HEK293 (cell line): ENCODE measurements around the gene GNG4.
"Not testable (repeated sequence)": the region's sequence is repeated elsewhere in the genome, so short reads cannot be mapped to it uniquely, and the experiment has no call there.

ENCODE experiments used
- CTCF ChIA-PET: fragments of 350-600 bp; formaldehyde crosslinking; extraction: SDS; loops from one replicate; lab custom pipeline; 2021; ENCODE audit warnings: antibody characterized with exemption; lab: Yijun Ruan, JAX
- POLR2A ChIA-PET: fragments of 300-600 bp; formaldehyde crosslinking; extraction: SDS; loops from one replicate; lab custom pipeline; 2020; ENCODE audit warnings: antibody characterized with exemption, inconsistent platforms; lab: Yijun Ruan, JAX
- H3K27ac ChIP-seq: fragments of 200-500 bp; sonication (Bioruptor generic); 2 replicates; pipeline ENCODE4 v1.5.1; 2014; ENCODE audit warnings: low read depth, low read length, control low read depth, inconsistent platforms; ENCODE audit errors: extremely low read depth
- H3K36me3 ChIP-seq, 2 experiments: fragments of 200-500 bp in 1 of 2; sonication (Bioruptor generic) in 1 of 2; 1 replicate in 1 of 2; 2 replicates in 1 of 2; pipeline ENCODE4 v1.5.1; 2014 to 2017; ENCODE audit warnings: inconsistent platforms in 2 of 2, low read length in 2 of 2; ENCODE audit not compliant: control insufficient read depth in 2 of 2, insufficient read depth in 1 of 2
- H3K4me1 ChIP-seq: fragments of 200-500 bp; sonication (Bioruptor generic); 2 replicates; pipeline ENCODE4 v1.5.1; 2014; ENCODE audit warnings: mild to moderate bottlenecking, low read length, inconsistent platforms; ENCODE audit not compliant: control insufficient read depth, insufficient read depth
- H3K4me3 ChIP-seq: 2 replicates; pipeline ENCODE4 v1.5.1; 2011; ENCODE audit warnings: low read depth, mild to moderate bottlenecking, control low read depth, low read length, moderate library complexity
- H3K9me3 ChIP-seq: fragments of 200-500 bp; sonication (Bioruptor generic); 2 replicates; pipeline ENCODE4 v1.5.1; 2014; ENCODE audit warnings: low read depth, low read length, inconsistent platforms; ENCODE audit not compliant: control insufficient read depth, insufficient read depth
- FEZF1 ChIP-seq: fragments of 450-650 bp; formaldehyde crosslinking; IDR thresholded peaks from 2 replicates; pipeline ENCODE4 v1.5.1; 2016; ENCODE audit warnings: missing biosample characterization, missing genetic modification characterization
- GLIS2 ChIP-seq: fragments of 450-650 bp; formaldehyde crosslinking; IDR thresholded peaks from 2 replicates; pipeline ENCODE4 v1.5.1; 2016; ENCODE audit warnings: missing biosample characterization, missing genetic modification characterization
- YY2 ChIP-seq: fragments of 450-650 bp; formaldehyde crosslinking; IDR thresholded peaks from 2 replicates; pipeline ENCODE4 v1.5.1; 2016; ENCODE audit warnings: missing biosample characterization, missing genetic modification characterization
- ZBTB17 ChIP-seq: fragments of 450-650 bp; formaldehyde crosslinking; IDR thresholded peaks from 2 replicates; pipeline ENCODE4 v1.5.1; 2016; ENCODE audit warnings: missing biosample characterization, missing genetic modification characterization
- ZBTB6 ChIP-seq: fragments of 450-650 bp; formaldehyde crosslinking; IDR thresholded peaks from 2 replicates; pipeline ENCODE4 v1.5.1; 2017; ENCODE audit warnings: missing biosample characterization, missing genetic modification characterization
- ZFHX2 ChIP-seq: fragments of 450-650 bp; formaldehyde crosslinking; conservative IDR thresholded peaks from 2 replicates; pipeline ENCODE4 v1.5.1; 2016; ENCODE audit warnings: missing biosample characterization, missing genetic modification characterization
- ZNF133 ChIP-seq: fragments of 450-650 bp; formaldehyde crosslinking; IDR thresholded peaks from 2 replicates; pipeline ENCODE4 v1.5.1; 2016; ENCODE audit warnings: missing biosample characterization, missing genetic modification characterization
- ZNF146 ChIP-seq: fragments of 450-650 bp; formaldehyde crosslinking; IDR thresholded peaks from 2 replicates; pipeline ENCODE4 v1.5.1; 2016; ENCODE audit warnings: missing biosample characterization, missing genetic modification characterization
- ZNF155 ChIP-seq: fragments of 450-650 bp; formaldehyde crosslinking; IDR thresholded peaks from 2 replicates; pipeline ENCODE4 v1.5.1; 2016; ENCODE audit warnings: missing biosample characterization, missing genetic modification characterization
- ZNF157 ChIP-seq: fragments of 450-650 bp; formaldehyde crosslinking; IDR thresholded peaks from 2 replicates; pipeline ENCODE4 v1.5.1; 2016; ENCODE audit warnings: missing biosample characterization, missing genetic modification characterization
- ZNF335 ChIP-seq: fragments of 450-650 bp; formaldehyde crosslinking; conservative IDR thresholded peaks from 2 replicates; pipeline ENCODE4 v1.5.1; 2016; ENCODE audit warnings: missing biosample characterization, missing genetic modification characterization
- ZNF37A ChIP-seq: fragments of 450-650 bp; IDR thresholded peaks from 2 replicates; pipeline ENCODE4 v1.5.1; 2018; ENCODE audit warnings: missing biosample characterization, missing genetic modification characterization
- ZNF449 ChIP-seq: fragments of 450-650 bp; formaldehyde crosslinking; IDR thresholded peaks from 2 replicates; pipeline ENCODE4 v1.5.1; 2017; ENCODE audit warnings: missing biosample characterization, mild to moderate bottlenecking, missing genetic modification characterization, moderate library complexity
- ZNF544 ChIP-seq: fragments of 450-650 bp; formaldehyde crosslinking; IDR thresholded peaks from 2 replicates; pipeline ENCODE4 v1.5.0; 2017; ENCODE audit warnings: missing biosample characterization, missing genetic modification characterization
- ZNF660 ChIP-seq: fragments of 450-650 bp; IDR thresholded peaks from 2 replicates; pipeline ENCODE4 v1.5.1; 2018; ENCODE audit warnings: missing biosample characterization, mild to moderate bottlenecking, missing genetic modification characterization
- ZNF830 ChIP-seq: fragments of 450-650 bp; IDR thresholded peaks from 2 replicates; pipeline ENCODE4 v1.5.0; 2018; ENCODE audit warnings: missing biosample characterization, missing genetic modification characterization, low read depth, mild to moderate bottlenecking, moderate library complexity
- ZSCAN4 ChIP-seq: fragments of 450-650 bp; formaldehyde crosslinking; IDR thresholded peaks from 2 replicates; pipeline ENCODE4 v1.5.1; 2017; ENCODE audit warnings: missing biosample characterization, missing genetic modification characterization

Gene GNG4

DNA sequence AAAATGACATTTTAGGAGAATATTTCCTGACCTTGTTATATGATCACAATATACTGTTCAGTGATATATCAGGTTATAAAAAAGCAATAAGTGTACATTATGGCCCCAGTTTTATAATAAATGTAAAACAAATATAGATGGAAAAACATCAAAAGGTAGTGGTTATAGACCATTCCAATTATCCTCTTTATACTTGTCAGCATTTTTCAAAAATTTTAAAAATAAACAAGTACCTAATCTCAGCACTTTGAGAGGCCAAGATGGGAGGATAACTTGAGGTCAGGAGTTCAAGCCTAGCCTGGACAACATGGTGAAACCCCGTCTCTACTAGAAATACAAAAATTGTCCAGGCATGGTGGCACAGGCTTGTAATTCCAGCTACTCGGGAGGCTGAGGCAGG lies 75.7 kb downstream of the GNG4 start:
- Histone ChIP-seq H3K4me3 (no peak overlapping the region), H3K9me3 (no peaks in the 10 kb centered on the region), H3K4me1 (no peaks in the 10 kb centered on the region), H3K36me3 (peaks cover 0 to 5% of the 10 kb centered on the region in 2 experiments; a peak in 1 of 3 replicates), H3K27ac (no peak overlapping the region)
- ChIA-PET POLR2A (no interaction called here), CTCF (interaction anchor here (0.7 to 1.0 kb wide), 3 partner anchors 15 to 24 kb away, joined by 3 to 5 read pairs (median 4); no protein-coding TSS in a partner anchor)
- TF ChIP-seq ZBTB17 (tag by site-specific recombination) (no peak), ZNF660 (tag by site-specific recombination) (no peak), ZNF830 (tag by site-specific recombination) (no peak), ZNF544 (tag by site-specific recombination) (no peak), FEZF1 (no peak), ZSCAN4 (tag by site-specific recombination) (no peak), YY2 (tag by site-specific recombination) (no peak), ZNF157 (tag by site-specific recombination) (no peak), ZFHX2 (no peak), ZNF335 (tag by site-specific recombination) (no peak), ZBTB6 (tag by site-specific recombination) (no peak), GLIS2 (tag by site-specific recombination) (no peak), ZNF449 (tag by site-specific recombination) (no peak), ZNF37A (tag by site-specific recombination) (no peak), ZNF133 (tag by site-specific recombination) (no peak)

- H3K4me1 ChIP-seq, POLR2A ChIA-PET: not testable (repeated sequence)
- TF ChIP-seq ZNF146 = peak; percentile 98
Observed at GRCh38 chr1:235572971-235573370, 76.6 kb downstream of the GNG4 start.

GRCh38 chr1:235571482-235571881 lies 78.1 kb downstream of the GNG4 start:
- Histone ChIP-seq H3K9me3 (no peaks in the 10 kb centered on the region), H3K36me3 (no peaks in the 10 kb centered on the region), H3K4me3 (no peak overlapping the region), H3K4me1 (no peaks in the 10 kb centered on the region), H3K27ac (no peak overlapping the region)
- no peak for TF ChIP-seq ZNF155
- ChIA-PET POLR2A (interaction anchor here (0.6 kb wide), 1 partner anchor 601 kb away, joined by 3 read pairs; no protein-coding TSS in a partner anchor), CTCF (interaction anchor here (0.6 to 1.2 kb wide), 3 partner anchors 20 to 400 kb away, joined by 3 read pairs; no protein-coding TSS in a partner anchor)

More at GRCh38 chr1:235572971-235573370, 76.6 kb downstream of the GNG4 start:
- H3K4me3 ChIP-seq, H3K27ac ChIP-seq, H3K9me3 ChIP-seq, H3K36me3 ChIP-seq: not testable (repeated sequence)
- CTCF ChIA-PET = interaction anchor here (0.6 kb wide), 2 partner anchors 327 to 1086 kb away, joined by 4 to 6 read pairs; no protein-coding TSS in a partner anchor
